ENCODE measurements around the gene RIMS3.

DNA sequence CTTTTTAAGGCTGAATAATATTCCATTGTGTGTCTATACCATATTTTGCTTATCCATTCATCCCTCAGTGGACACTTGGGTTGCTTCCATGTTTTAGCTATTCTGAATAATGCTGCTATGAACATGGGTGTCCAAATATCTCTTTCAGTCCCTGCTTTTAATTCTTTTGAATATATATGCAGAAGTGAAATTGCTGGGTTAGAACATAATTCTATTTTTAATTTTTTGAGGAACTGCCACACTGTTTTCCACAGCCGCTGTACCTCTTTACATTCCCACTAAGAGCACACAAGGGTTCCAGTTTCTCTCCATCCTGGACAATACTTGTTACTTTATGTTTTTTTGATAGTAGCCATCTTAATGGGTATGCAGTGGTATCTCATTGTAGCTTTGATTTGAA is 65.6 kb downstream of the RIMS3 start:
- TF ChIP-seq POLR2A (IDR thresholded peaks at IDR 0.05; ENCODE audit: extremely low read depth, insufficient read length): no peak
- TF ChIP-seq, protein P1, sequence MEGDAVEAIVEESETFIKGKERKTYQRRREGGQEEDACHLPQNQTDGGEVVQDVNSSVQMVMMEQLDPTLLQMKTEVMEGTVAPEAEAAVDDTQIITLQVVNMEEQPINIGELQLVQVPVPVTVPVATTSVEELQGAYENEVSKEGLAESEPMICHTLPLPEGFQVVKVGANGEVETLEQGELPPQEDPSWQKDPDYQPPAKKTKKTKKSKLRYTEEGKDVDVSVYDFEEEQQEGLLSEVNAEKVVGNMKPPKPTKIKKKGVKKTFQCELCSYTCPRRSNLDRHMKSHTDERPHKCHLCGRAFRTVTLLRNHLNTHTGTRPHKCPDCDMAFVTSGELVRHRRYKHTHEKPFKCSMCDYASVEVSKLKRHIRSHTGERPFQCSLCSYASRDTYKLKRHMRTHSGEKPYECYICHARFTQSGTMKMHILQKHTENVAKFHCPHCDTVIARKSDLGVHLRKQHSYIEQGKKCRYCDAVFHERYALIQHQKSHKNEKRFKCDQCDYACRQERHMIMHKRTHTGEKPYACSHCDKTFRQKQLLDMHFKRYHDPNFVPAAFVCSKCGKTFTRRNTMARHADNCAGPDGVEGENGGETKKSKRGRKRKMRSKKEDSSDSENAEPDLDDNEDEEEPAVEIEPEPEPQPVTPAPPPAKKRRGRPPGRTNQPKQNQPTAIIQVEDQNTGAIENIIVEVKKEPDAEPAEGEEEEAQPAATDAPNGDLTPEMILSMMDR (IDR thresholded peaks at IDR 0.05; ENCODE audit: low read depth, low read length): no peak

Data from NB4 (cell line).